ENCODE data around the gene RAB11FIP2.

DNA sequence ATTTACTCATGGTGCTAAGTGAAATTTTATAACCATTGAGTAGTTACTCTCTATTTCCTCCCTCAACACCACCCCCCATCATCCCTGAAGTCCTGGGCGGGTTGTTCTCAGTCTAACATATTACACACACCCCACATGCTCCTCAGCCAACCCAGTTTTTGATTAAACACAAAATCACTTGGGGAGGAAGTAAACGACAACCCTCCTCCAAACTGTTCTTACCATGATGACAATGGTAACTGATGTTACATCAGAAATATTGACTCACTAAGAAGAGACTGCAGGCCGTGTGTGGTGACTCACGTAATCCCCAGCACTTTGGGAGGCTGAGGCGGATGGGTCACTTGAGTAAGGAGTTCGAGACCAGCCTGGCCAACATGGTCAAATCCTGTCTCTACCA, 44.2 kb downstream of the RAB11FIP2 start:
- TF ChIP-seq, protein P1, sequence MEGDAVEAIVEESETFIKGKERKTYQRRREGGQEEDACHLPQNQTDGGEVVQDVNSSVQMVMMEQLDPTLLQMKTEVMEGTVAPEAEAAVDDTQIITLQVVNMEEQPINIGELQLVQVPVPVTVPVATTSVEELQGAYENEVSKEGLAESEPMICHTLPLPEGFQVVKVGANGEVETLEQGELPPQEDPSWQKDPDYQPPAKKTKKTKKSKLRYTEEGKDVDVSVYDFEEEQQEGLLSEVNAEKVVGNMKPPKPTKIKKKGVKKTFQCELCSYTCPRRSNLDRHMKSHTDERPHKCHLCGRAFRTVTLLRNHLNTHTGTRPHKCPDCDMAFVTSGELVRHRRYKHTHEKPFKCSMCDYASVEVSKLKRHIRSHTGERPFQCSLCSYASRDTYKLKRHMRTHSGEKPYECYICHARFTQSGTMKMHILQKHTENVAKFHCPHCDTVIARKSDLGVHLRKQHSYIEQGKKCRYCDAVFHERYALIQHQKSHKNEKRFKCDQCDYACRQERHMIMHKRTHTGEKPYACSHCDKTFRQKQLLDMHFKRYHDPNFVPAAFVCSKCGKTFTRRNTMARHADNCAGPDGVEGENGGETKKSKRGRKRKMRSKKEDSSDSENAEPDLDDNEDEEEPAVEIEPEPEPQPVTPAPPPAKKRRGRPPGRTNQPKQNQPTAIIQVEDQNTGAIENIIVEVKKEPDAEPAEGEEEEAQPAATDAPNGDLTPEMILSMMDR (IDR thresholded peaks at IDR 0.05), result no peak
- TF ChIP-seq EP300 (IDR thresholded peaks at IDR 0.05) (no peak), POLR2A (IDR thresholded peaks at IDR 0.05) (no peak)
